HCT116 (cell line): Measurements from ENCODE around the gene LYPD4. TPM values are rescaled to one million over a fixed set of nuclear protein-coding genes. Genes with fewer than 3 reads are reported as not detected.

ENCODE experiments used
- ATAC-seq: fragments of 200-7000 bp; cut with Tn5 transposase; 2 replicates; pipeline ENCODE4 v1.9.1; 2020; ENCODE audit warnings: mild to moderate bottlenecking, moderate library complexity
- BruUV-seq: library from RNA; stranded (reverse); fragments of 400-500 nt; replicated peaks from 2 replicates; lab custom pipeline; 2021; lab: Mats Ljungman, UMichigan
- CTCF ChIA-PET: fragments of 300-600 bp; sonication (Branson Sonifier 250); formaldehyde crosslinking; loops from one replicate; lab custom pipeline; 2021; ENCODE audit warnings: antibody characterized with exemption; lab: Charles Lee
- POLR2A ChIA-PET: fragments of 300-600, 350-600 bp; sonication (Branson Sonifier 250); formaldehyde crosslinking; loops from one replicate; lab custom pipeline; 2021; ENCODE audit warnings: antibody characterized with exemption; lab: Charles Lee
- RAD21 ChIA-PET, 2 experiments: fragments of 300-600 bp; sonication (Branson Sonifier 250); formaldehyde crosslinking; loops; one replicate each; lab custom pipeline; 2023; ENCODE audit warnings: low total read pairs in 2 of 2; ENCODE audit not compliant: uncharacterized antibody in 2 of 2, unreplicated experiment in 2 of 2, low non-redundant PET in 1 of 2; lab: Charles Lee
- DNase-seq: peaks from one replicate; pipeline ENCODE4 v3.0.0-alpha.2; 2010; ENCODE audit warnings: low read depth, low spot score
- H2AFZ ChIP-seq: fragments of 200-600 bp; shearing (Covaris generic), sonication (generic); 2 replicates; pipeline ENCODE4 v1.6.1; 2017; ENCODE audit warnings: low read depth, mixed run types, mixed read lengths, antibody characterized with exemption, low read length; ENCODE audit not compliant: poor library complexity, severe bottlenecking
- H3K27ac ChIP-seq: 2 replicates; pipeline ENCODE4 v1.5.1; 2012; ENCODE audit warnings: low read depth, low read length
- H3K27me3 ChIP-seq: fragments of 200-600 bp; sonication (generic); 2 replicates; pipeline ENCODE4 v1.6.1; 2016; ENCODE audit warnings: mixed run types, low read length, mixed read lengths; ENCODE audit not compliant: insufficient read depth
- H3K36me3 ChIP-seq, 2 experiments: fragments of 200-500 bp in 1 of 2; fragments of 200-600 bp in 1 of 2; sonication (Bioruptor generic) in 1 of 2; sonication (generic) in 1 of 2; 2 replicates each; pipeline versions ENCODE4 v1.5.1 to v1.6.1; 2014 to 2016; ENCODE audit warnings: low read length in 2 of 2, inconsistent platforms in 1 of 2, mixed read lengths in 1 of 2, mixed run types in 1 of 2; ENCODE audit not compliant: insufficient read depth in 2 of 2, control insufficient read depth in 1 of 2
- H3K4me1 ChIP-seq, 2 experiments: fragments of 200-600 bp in 1 of 2; sonication (generic) in 1 of 2; 2 replicates each; pipeline versions ENCODE4 v1.5.1 to v1.6.1; 2012 to 2017; ENCODE audit warnings: low read length in 2 of 2, inconsistent platforms in 1 of 2, mild to moderate bottlenecking in 1 of 2, mixed read lengths in 1 of 2, mixed run types in 1 of 2, moderate library complexity in 1 of 2; ENCODE audit not compliant: insufficient read depth in 2 of 2, control insufficient read depth in 1 of 2
- H3K4me2 ChIP-seq: fragments of 200-600 bp; sonication (generic); 2 replicates; pipeline ENCODE4 v1.6.1; 2017; ENCODE audit warnings: mixed run types, low read length, mixed read lengths
- H3K4me3 ChIP-seq, 2 experiments: fragments of 200-600 bp in 1 of 2; sonication (generic) in 1 of 2; replicated peaks in 1 of 2; 2 replicates each; pipeline ENCODE4 v1.5.1; 2011 to 2016; ENCODE audit warnings: low read length in 2 of 2, control low read depth in 1 of 2, low read depth in 1 of 2, mild to moderate bottlenecking in 1 of 2, mixed read lengths in 1 of 2, mixed run types in 1 of 2
- H3K79me2 ChIP-seq: fragments of 200-600 bp; sonication (generic); 2 replicates; pipeline ENCODE4 v1.6.1; 2017; ENCODE audit warnings: mild to moderate bottlenecking, mixed run types, low read length, moderate library complexity, mixed read lengths; ENCODE audit not compliant: insufficient read depth
- H3K9ac ChIP-seq: fragments of 200-600 bp; sonication (generic); 2 replicates; pipeline ENCODE4 v1.6.1; 2016; ENCODE audit warnings: low read length, mixed read lengths
- H3K9me2 ChIP-seq: fragments of 200-600 bp; sonication (generic), shearing (Covaris generic); 2 replicates; pipeline ENCODE4 v1.6.1; 2017; ENCODE audit warnings: mixed run types, mild to moderate bottlenecking, moderate library complexity; ENCODE audit not compliant: insufficient read depth
- H3K9me3 ChIP-seq, 2 experiments: fragments of 200-500 bp in 1 of 2; fragments of 200-600 bp in 1 of 2; sonication (Bioruptor generic) in 1 of 2; sonication (generic) in 1 of 2; 2 replicates each; pipeline ENCODE4 v1.6.1; 2014 to 2017; ENCODE audit warnings: low read length in 2 of 2, mixed read lengths in 2 of 2, inconsistent platforms in 1 of 2, low read depth in 1 of 2, mild to moderate bottlenecking in 1 of 2, mixed run types in 1 of 2, moderate library complexity in 1 of 2; ENCODE audit not compliant: control insufficient read depth in 1 of 2, insufficient read depth in 1 of 2
- H4K20me1 ChIP-seq: fragments of 200-600 bp; sonication (generic), shearing (Covaris generic); 2 replicates; pipeline ENCODE4 v1.6.1; 2017; ENCODE audit warnings: mixed run types, mild to moderate bottlenecking, moderate library complexity; ENCODE audit not compliant: insufficient read depth
- CBX3 ChIP-seq: IDR thresholded peaks from 2 replicates; pipeline ENCODE4 v1.6.1; 2012; ENCODE audit warnings: low read depth
- CEBPB ChIP-seq: IDR thresholded peaks from 2 replicates; pipeline ENCODE4 v1.6.1; 2012; ENCODE audit warnings: low read depth
- EGR1 ChIP-seq: IDR thresholded peaks from 2 replicates; pipeline ENCODE4 v1.6.1; 2012; ENCODE audit warnings: low read depth
- ELF1 ChIP-seq: IDR thresholded peaks from 2 replicates; pipeline ENCODE4 v1.6.1; 2012; ENCODE audit warnings: low read depth, borderline replicate concordance
- EZH2 ChIP-seq: fragments of 200-600 bp; sonication (generic); IDR thresholded peaks from 2 replicates; pipeline ENCODE4 v1.6.1; 2017; ENCODE audit warnings: antibody characterized with exemption, mixed run types
- FOSL1 ChIP-seq: IDR thresholded peaks from 2 replicates; pipeline ENCODE4 v1.6.1; 2012; ENCODE audit warnings: low read depth
- JUND ChIP-seq: IDR thresholded peaks from 2 replicates; pipeline ENCODE4 v1.6.1; 2012
- MAX ChIP-seq: IDR thresholded peaks from 2 replicates; pipeline ENCODE4 v1.6.1; 2012
- POLR2A ChIP-seq: IDR thresholded peaks from 2 replicates; pipeline ENCODE4 v1.7.0; 2011; ENCODE audit warnings: borderline replicate concordance; ENCODE audit not compliant: insufficient read depth, insufficient read length; ENCODE audit errors: extremely low read depth
- POLR2AphosphoS5 ChIP-seq: IDR thresholded peaks from 2 replicates; pipeline ENCODE4 v1.6.1; 2011; ENCODE audit warnings: mild to moderate bottlenecking, low read depth, low read length, moderate library complexity
- RAD21 ChIP-seq: IDR thresholded peaks from 2 replicates; pipeline ENCODE4 v1.6.1; 2012; ENCODE audit warnings: low read depth, mild to moderate bottlenecking
- SP1 ChIP-seq: IDR thresholded peaks from 2 replicates; pipeline ENCODE4 v1.6.1; 2012; ENCODE audit warnings: low read depth
- ZBTB33 ChIP-seq: IDR thresholded peaks from 2 replicates; pipeline ENCODE4 v1.6.1; 2011; ENCODE audit warnings: mild to moderate bottlenecking, low read length, moderate library complexity; ENCODE audit not compliant: insufficient replicate concordance; ENCODE audit errors: extremely low read depth
- ZFX ChIP-seq: fragments of 450-650 bp; IDR thresholded peaks from 2 replicates; pipeline ENCODE4 v1.6.1; 2017
- ZNF274 ChIP-seq: fragments of 200-500 bp; sonication (Bioruptor generic); IDR thresholded peaks from 2 replicates; pipeline ENCODE4 v1.6.1; 2014; ENCODE audit warnings: mild to moderate bottlenecking, low read depth, low read length, inconsistent platforms
- intact Hi-C: fragments of 100-400 bp; cut with micrococcal nuclease; formaldehyde crosslinking; loops from 2 replicates; pipeline ENCODE4 v1.10.0; 2022
- total RNA-seq: library from RNA; stranded (reverse); gene quantifications from one replicate; pipeline ENCODE4 v1.2.1, GENCODE V29; 2021; ENCODE audit not compliant: unreplicated experiment
- TF ChIP-seq, protein P1 (sequence below): IDR thresholded peaks from 2 replicates; pipeline ENCODE4 v1.6.1; 2012

LYPD4 gene
- total RNA-seq, 1 experiment from 2014 or later: not detected

- CTCF ChIA-PET: no interaction called here
- Histone ChIP-seq H3K4me3 (no peak overlapping the region), H3K4me1 (peaks cover 2 to 13% of the 10 kb centered on the region in 2 experiments; a peak in 3 of 4 replicates), H3K27ac (no peak overlapping the region), H3K79me2 (peaks cover 6% of the 10 kb centered on the region; the same call in 1 of the 2 replicates), H3K9ac (no peak overlapping the region), H2AFZ (no peak overlapping the region), H3K9me3 (no peaks in the 10 kb centered on the region), H4K20me1 (no peaks in the 10 kb centered on the region), H3K4me2 (no peak overlapping the region), H3K36me3 (no peaks in the 10 kb centered on the region), H3K27me3 (no peaks in the 10 kb centered on the region), H3K9me2 (no peaks in the 10 kb centered on the region)
- intact Hi-C loops: no loop called here
- POLR2A ChIA-PET: no interaction called here
- no TSS peak for BruUV-seq
- ATAC-seq (no peak), DNase-seq (no peak)
- RAD21 ChIA-PET: no interaction called here
- no peak for TF ChIP-seq POLR2A
- no peak for TF ChIP-seq FOSL1
- TF ChIP-seq RAD21: no peak
- TF ChIP-seq JUND: no peak
- no peak for TF ChIP-seq POLR2AphosphoS5
- TF ChIP-seq SP1: no peak
- TF ChIP-seq EGR1: no peak
- TF ChIP-seq MAX: no peak
- no peak for TF ChIP-seq ZNF274
- TF ChIP-seq CBX3: no peak
- TF ChIP-seq EZH2: no peak
- TF ChIP-seq ZBTB33: no peak
- no peak for TF ChIP-seq ELF1
- TF ChIP-seq ZFX: no peak
- TF ChIP-seq CEBPB: no peak
- TF ChIP-seq, protein P1, sequence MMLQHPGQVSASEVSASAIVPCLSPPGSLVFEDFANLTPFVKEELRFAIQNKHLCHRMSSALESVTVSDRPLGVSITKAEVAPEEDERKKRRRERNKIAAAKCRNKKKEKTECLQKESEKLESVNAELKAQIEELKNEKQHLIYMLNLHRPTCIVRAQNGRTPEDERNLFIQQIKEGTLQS: no peak
Measured at GRCh38 chr19:41879080-41879479, 34.6 kb upstream of the LYPD4 start.
